ENCODE measurements around the gene GPR176. TPM values are rescaled to one million over a fixed set of nuclear protein-coding genes. Genes with fewer than 3 reads are reported as not detected.

Gene GPR176
- polyA plus RNA-seq, 1 donor from 2014 or later, result 8.3 TPM

- Histone ChIP-seq H3K4me3 (ENCODE audit: low read length) (no peak overlapping the region), H3K27ac (ENCODE audit: low read length) (no peak overlapping the region), H3K9me2 (ENCODE audit: insufficient read depth, low read length) (no peaks in the 10 kb centered on the region), H3K4me2 (ENCODE audit: low read length) (no peak overlapping the region), H3K9me3 (ENCODE audit: low read length) (no peaks in the 10 kb centered on the region), H3K27me3 (ENCODE audit: insufficient read depth, low read depth, low read length) (no peaks in the 10 kb centered on the region), H3K36me3 (ENCODE audit: insufficient read depth, low read length) (no peaks in the 10 kb centered on the region), H3F3A (ENCODE audit: insufficient read depth, low read length, poor library complexity, severe bottlenecking) (no peaks in the 10 kb centered on the region), H3K79me2 (replicated peaks; ENCODE audit: insufficient read depth, low read length) (no peaks in the 10 kb centered on the region), H3K9ac (ENCODE audit: low read length) (no peak overlapping the region), H4K20me1 (ENCODE audit: insufficient read depth) (no peaks in the 10 kb centered on the region), H2AFZ (ENCODE audit: low read depth, low read length) (no peak overlapping the region)
- no peak for TF ChIP-seq TAF1 (IDR thresholded peaks at IDR 0.05; ENCODE audit: low read depth)
- no peak for TF ChIP-seq MXI1 (conservative IDR thresholded peaks at IDR 0.05; ENCODE audit: poor library complexity, severe bottlenecking)
- TF ChIP-seq EP300 (conservative IDR thresholded peaks at IDR 0.05; ENCODE audit: poor library complexity, severe bottlenecking), result no peak
- no peak for TF ChIP-seq RAD21 (conservative IDR thresholded peaks at IDR 0.05)
- no peak for TF ChIP-seq POLR2AphosphoS5 (IDR thresholded peaks at IDR 0.05)
- no peak for TF ChIP-seq CTCF (IDR thresholded peaks at IDR 0.05; ENCODE audit: poor library complexity, severe bottlenecking)
- TF ChIP-seq EZH2 (IDR thresholded peaks at IDR 0.05; ENCODE audit: borderline replicate concordance, insufficient read depth, low read length, poor library complexity, severe bottlenecking), result no peak
- no peak for TF ChIP-seq SMC3 (conservative IDR thresholded peaks at IDR 0.05; ENCODE audit: poor library complexity)
Observed at GRCh38 chr15:39908186-39908585, 11.9 kb downstream of the GPR176 start.

GRCh38 chr15:39907216-39907615 is 12.8 kb downstream of the GPR176 start:
- Histone ChIP-seq H3K4me2 (ENCODE audit: low read length) (no peak overlapping the region), H3K4me3 (ENCODE audit: low read length) (no peak overlapping the region), H3K27me3 (ENCODE audit: insufficient read depth, low read depth, low read length) (no peaks in the 10 kb centered on the region), H2AFZ (ENCODE audit: low read depth, low read length) (no peak overlapping the region), H3K9ac (ENCODE audit: low read length) (no peak overlapping the region), H3K9me2 (ENCODE audit: insufficient read depth, low read length) (no peaks in the 10 kb centered on the region), H3K79me2 (replicated peaks; ENCODE audit: insufficient read depth, low read length) (no peaks in the 10 kb centered on the region), H3F3A (ENCODE audit: insufficient read depth, low read length, poor library complexity, severe bottlenecking) (no peaks in the 10 kb centered on the region), H4K20me1 (ENCODE audit: insufficient read depth) (no peaks in the 10 kb centered on the region), H3K36me3 (ENCODE audit: insufficient read depth, low read length) (no peaks in the 10 kb centered on the region), H3K27ac (ENCODE audit: low read length) (no peak overlapping the region), H3K9me3 (ENCODE audit: low read length) (no peaks in the 10 kb centered on the region)
- TF ChIP-seq RAD21 (conservative IDR thresholded peaks at IDR 0.05) (no peak), CTCF (IDR thresholded peaks at IDR 0.05; ENCODE audit: poor library complexity, severe bottlenecking) (no peak), TAF1 (IDR thresholded peaks at IDR 0.05; ENCODE audit: low read depth) (no peak), SMC3 (conservative IDR thresholded peaks at IDR 0.05; ENCODE audit: poor library complexity) (no peak), EZH2 (IDR thresholded peaks at IDR 0.05; ENCODE audit: borderline replicate concordance, insufficient read depth, low read length, poor library complexity, severe bottlenecking) (no peak), EP300 (conservative IDR thresholded peaks at IDR 0.05; ENCODE audit: poor library complexity, severe bottlenecking) (no peak), REST (IDR thresholded peaks at IDR 0.05; ENCODE audit: borderline replicate concordance) (no peak)
